Body of pancreas (tissue), 4 donors: ENCODE measurements around the gene WDFY1. TPM values are rescaled to one million over a fixed set of nuclear protein-coding genes. Genes with fewer than 3 reads are reported as not detected.

Experiments
- ATAC-seq: fragments of 150-250 bp; one replicate; pipeline ENCODE4 v1.9.1; 2016
- DNase-seq, 4 donors: peaks; one replicate each; pipeline ENCODE4 v3.0.0-alpha.2; 2019
- H3K27ac ChIP-seq, 4 donors: fragments of 200-600 bp; sonication (generic); 1 replicate in 3 of 4; 2 replicates in 1 of 4; pipeline versions ENCODE4 v1.5.1 to v1.6.1; 2016 to 2019; ENCODE audit warnings: mild to moderate bottlenecking in 1 of 4, mixed read lengths in 1 of 4, moderate library complexity in 1 of 4
- H3K27me3 ChIP-seq, 2 donors: fragments of 200-600 bp; sonication (generic); one replicate each; pipeline ENCODE4 v1.6.0; 2016; ENCODE audit warnings: mild to moderate bottlenecking in 1 of 2
- H3K36me3 ChIP-seq, 2 donors: fragments of 200-600 bp; sonication (generic); replicated peaks in 1 of 2; 2 replicates each; pipeline ENCODE4 v1.5.1; 2016; ENCODE audit warnings: low read depth in 2 of 2; ENCODE audit not compliant: insufficient read depth in 1 of 2
- H3K4me1 ChIP-seq: fragments of 200-600 bp; sonication (generic); one replicate; pipeline ENCODE4 v1.6.0; 2016
- H3K4me3 ChIP-seq, 2 donors: fragments of 200-600 bp; sonication (generic); 1 replicate in 1 of 2; 2 replicates in 1 of 2; pipeline ENCODE4 v1.5.1; 2016 to 2019
- H3K9me3 ChIP-seq, 3 donors: fragments of 200-600 bp; sonication (generic); 1 replicate in 2 of 3; 2 replicates in 1 of 3; pipeline ENCODE4 v1.5.1; 2016
- CTCF ChIP-seq, 7 experiments: fragments of 450-650 bp in 4 of 7; fragments of 200-600 bp in 3 of 7; sonication (generic) in 3 of 7; IDR thresholded peaks; one replicate each; pipeline ENCODE4 v1.5.1; 2016 to 2019; ENCODE audit warnings: antibody characterized with exemption in 7 of 7
- POLR2A ChIP-seq, 3 donors: fragments of 450-650 bp; IDR thresholded peaks; one replicate each; pipeline ENCODE4 v1.6.1; 2016; ENCODE audit warnings: antibody characterized with exemption in 3 of 3, mild to moderate bottlenecking in 2 of 3
- WGBS, 2 donors: methylation state at CpG; one replicate each; pipeline ENCODE4 v1.1.5; 2017; 5-methylcytosine and 5-hydroxymethylcytosine counted together
- intact Hi-C: fragments of 100-400 bp; cut with DNase I; formaldehyde crosslinking; loops from one replicate; pipeline ENCODE4 v1.15.1; 2023
- total RNA-seq, 2 donors: library from RNA; depleted of rRNA; stranded (reverse); fragments of >200 nt; gene quantifications; one replicate each; pipeline ENCODE4 v1.1.0, GENCODE V29; 2016

WDFY1 gene
- total RNA-seq, 2 donors from 2014 or later = 18.9 to 71.5 TPM

GRCh38 chr2:223989856-223990232 is 44.7 kb upstream of the WDFY1 start:
- WGBS, 2 donors = 71 to 75% methylated on average over 3 of the region's 3 CpGs
- intact Hi-C loops = no loop called here
- no peak overlapping the region for H3K4me3 ChIP-seq
- H3K4me1 ChIP-seq = no peaks in the 10 kb centered on the region
- TF ChIP-seq CTCF (IDR thresholded peaks at IDR 0.05) = no peak
- no peak for TF ChIP-seq POLR2A (IDR thresholded peaks at IDR 0.05)
- no peaks in the 10 kb centered on the region for H3K27me3 ChIP-seq
- no peaks in the 10 kb centered on the region for H3K9me3 ChIP-seq
- H3K36me3 ChIP-seq = no peaks in the 10 kb centered on the region
- no peak overlapping the region for H3K27ac ChIP-seq
- DNase-seq = no peak
- ATAC-seq = no peak

DNA sequence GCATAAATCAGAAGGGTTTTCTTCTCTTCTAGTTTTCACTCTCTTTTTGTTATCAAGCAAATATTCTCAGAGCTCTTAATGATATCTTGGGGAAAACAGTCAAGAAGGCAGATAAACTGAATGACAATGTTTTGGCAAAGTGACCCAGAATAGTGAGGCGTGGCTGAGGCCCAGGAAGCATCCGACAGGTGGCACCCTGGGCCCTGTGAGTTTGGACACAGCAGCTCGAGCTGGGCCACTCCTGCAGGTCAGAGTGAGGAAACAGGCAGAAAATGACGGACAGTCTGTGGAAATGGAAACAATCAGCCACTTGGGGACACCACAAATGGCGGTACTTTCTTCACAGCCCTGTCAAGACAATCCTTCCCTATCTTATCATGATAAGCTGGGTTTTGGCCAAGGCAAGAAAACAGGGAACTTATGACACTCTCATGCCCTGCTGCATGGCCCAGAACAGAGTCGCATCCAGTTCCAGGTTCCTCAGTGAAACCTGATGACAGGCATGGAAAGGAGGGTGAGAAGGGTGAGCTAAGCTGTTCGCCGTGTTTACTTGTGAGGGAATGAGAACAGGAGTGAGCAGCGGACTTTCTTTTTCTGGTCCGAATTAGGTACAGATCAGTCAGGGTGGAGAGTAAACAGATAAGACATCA is 44.2 kb upstream of the WDFY1 start:
- ATAC-seq (peak; percentile 55), DNase-seq (peak; percentile 45 to 72 (median 59))
- WGBS, 2 donors = 31 to 42% methylated on average over 10 of the region's 10 CpGs
- Histone ChIP-seq H3K4me1 (no peaks in the 10 kb centered on the region), H3K27ac (no peak overlapping the region), H3K27me3 (no peaks in the 10 kb centered on the region), H3K36me3 (no peaks in the 10 kb centered on the region), H3K9me3 (no peaks in the 10 kb centered on the region), H3K4me3 (no peak overlapping the region)
- intact Hi-C loops = no loop called here
- TF ChIP-seq CTCF (IDR thresholded peaks at IDR 0.05) (peak; percentile 8 to 54 (median 41)), POLR2A (IDR thresholded peaks at IDR 0.05) (no peak)

GRCh38 chr2:223981241-223981640 is 36.1 kb upstream of the WDFY1 start:
- H3K4me3 ChIP-seq = no peak overlapping the region
- ATAC-seq = no peak

GRCh38 chr2:223980803-223981202 is 35.7 kb upstream of the WDFY1 start:
- ATAC-seq (no peak), DNase-seq (no peak)
- H3K27me3 ChIP-seq = no peaks in the 10 kb centered on the region
- no peaks in the 10 kb centered on the region for H3K36me3 ChIP-seq
- intact Hi-C loops = no loop called here
- WGBS, 2 donors = 86 to 92% methylated on average over 4 of the region's 4 CpGs
- no peaks in the 10 kb centered on the region for H3K4me1 ChIP-seq
- TF ChIP-seq POLR2A (IDR thresholded peaks at IDR 0.05) (no peak), CTCF (IDR thresholded peaks at IDR 0.05) (no peak)
- no peaks in the 10 kb centered on the region for H3K9me3 ChIP-seq
- no peak overlapping the region for H3K27ac ChIP-seq
- no peak overlapping the region for H3K4me3 ChIP-seq

More at GRCh38 chr2:223981241-223981640, 36.1 kb upstream of the WDFY1 start:
- Histone ChIP-seq H3K27me3 (no peaks in the 10 kb centered on the region), H3K27ac (no peak overlapping the region), H3K4me1 (no peaks in the 10 kb centered on the region), H3K36me3 (no peaks in the 10 kb centered on the region), H3K9me3 (no peaks in the 10 kb centered on the region)
- TF ChIP-seq CTCF (IDR thresholded peaks at IDR 0.05) (no peak), POLR2A (IDR thresholded peaks at IDR 0.05) (no peak)
- 100% methylated on average over 1 of the region's 1 CpG for WGBS, 2 donors
- intact Hi-C loops = no loop called here
- DNase-seq = no peak

GRCh38 chr2:223980397-223980735 is 35.2 kb upstream of the WDFY1 start:
- Histone ChIP-seq H3K4me1 (no peaks in the 10 kb centered on the region), H3K27me3 (no peaks in the 10 kb centered on the region), H3K27ac (no peak overlapping the region), H3K36me3 (no peaks in the 10 kb centered on the region), H3K9me3 (no peaks in the 10 kb centered on the region), H3K4me3 (no peak overlapping the region)
- no peak for TF ChIP-seq CTCF (IDR thresholded peaks at IDR 0.05)
- TF ChIP-seq POLR2A (IDR thresholded peaks at IDR 0.05) = no peak
- no peak for DNase-seq
- WGBS, 2 donors = 69 to 73% methylated on average over 1 of the region's 1 CpG
- intact Hi-C loops = no loop called here
- ATAC-seq = no peak
